ENCODE measurements around the gene RELN.

RELN gene

DNA sequence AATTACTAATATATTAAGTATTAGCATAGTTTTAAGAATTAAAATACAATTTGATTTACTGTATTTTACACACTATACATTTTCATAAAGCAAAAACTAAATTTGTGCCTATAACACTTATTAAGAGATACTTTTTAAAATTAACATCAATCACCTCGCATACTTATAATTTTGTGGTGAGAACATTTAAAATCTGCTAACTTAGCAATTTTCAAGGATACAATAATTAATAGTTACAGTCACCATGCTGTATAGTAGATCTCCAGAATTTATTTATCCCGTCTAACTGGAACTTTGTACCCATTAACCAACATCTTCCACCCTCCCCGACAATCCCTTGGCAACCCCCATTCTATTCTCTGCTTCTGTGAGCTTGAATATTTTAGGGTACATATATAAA is 47.5 kb downstream of the RELN start:
- Mint-ChIP-seq H3K9me3 (no peaks in the 10 kb centered on the region), H3K36me3 (ENCODE audit: low read depth) (no peaks in the 10 kb centered on the region), H3K27me3 (ENCODE audit: low read depth) (no peaks in the 10 kb centered on the region), H3K4me1 (ENCODE audit: low read depth) (no peaks in the 10 kb centered on the region), H3K4me3 (no peak overlapping the region), H3K27ac (no peak overlapping the region)

DNA sequence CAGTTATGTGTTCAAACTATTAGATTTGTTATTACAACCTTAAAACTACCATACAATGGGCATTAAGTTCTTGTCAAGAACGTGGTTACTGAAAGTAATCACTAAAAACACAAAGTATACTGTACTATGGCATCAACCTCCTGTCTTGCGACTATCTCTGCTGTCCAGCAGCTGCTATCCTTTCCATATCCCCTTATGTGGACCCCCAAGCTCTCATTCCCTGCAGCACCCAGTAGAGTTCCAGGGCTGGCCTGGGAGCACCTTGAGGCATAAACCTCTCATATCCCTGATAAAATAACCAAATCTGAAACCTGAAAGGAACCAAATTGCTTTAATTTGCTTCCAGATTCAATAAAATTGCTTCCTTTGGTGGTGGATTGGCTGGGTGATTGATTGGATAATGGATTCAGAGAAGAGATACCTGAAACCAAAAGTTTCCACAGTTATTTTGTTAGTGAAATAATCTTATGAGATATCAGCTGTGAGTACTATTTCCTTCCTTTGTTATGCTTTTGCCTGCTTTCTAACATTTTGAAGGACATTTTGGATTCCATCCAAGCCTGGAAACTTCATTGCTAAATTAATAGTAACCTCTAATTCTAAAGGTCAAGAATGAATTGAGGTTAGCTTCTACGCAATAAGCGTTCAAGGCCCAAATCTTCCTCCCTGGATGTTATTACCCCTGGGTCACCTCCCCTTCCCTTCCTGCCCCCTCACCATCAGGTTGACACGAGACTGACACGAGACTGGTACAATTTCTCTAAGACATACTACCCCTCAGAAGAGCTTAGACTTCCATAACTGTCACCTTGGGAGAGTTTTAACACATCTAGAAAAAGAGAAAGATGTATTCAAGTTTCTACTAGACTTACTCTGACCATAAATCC is 48.8 kb downstream of the RELN start:
- Mint-ChIP-seq H3K27me3 (ENCODE audit: low read depth) (no peaks in the 10 kb centered on the region), H3K36me3 (ENCODE audit: low read depth) (no peaks in the 10 kb centered on the region), H3K9me3 (no peaks in the 10 kb centered on the region), H3K4me3 (no peak overlapping the region), H3K4me1 (ENCODE audit: low read depth) (no peaks in the 10 kb centered on the region), H3K27ac (no peak overlapping the region)

DNA sequence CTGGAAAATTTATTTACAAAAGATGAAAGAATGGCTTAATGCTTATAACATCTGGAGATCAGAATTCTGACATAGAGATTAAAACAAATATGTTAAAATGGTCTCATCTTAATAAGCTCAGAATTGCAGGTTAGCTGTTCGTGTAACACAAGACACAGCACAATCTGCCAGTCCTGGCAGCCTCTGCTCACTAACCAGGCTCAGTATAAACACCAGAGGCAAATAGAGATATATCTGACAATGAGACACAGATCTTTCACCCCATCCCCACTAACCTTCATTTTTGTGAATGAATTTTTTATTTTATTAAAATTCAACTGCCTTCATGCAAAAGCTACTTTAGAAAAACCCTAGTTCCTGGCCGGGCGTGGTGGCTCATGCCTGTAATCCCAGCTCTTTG is 51.8 kb downstream of the RELN start:
- H3K4me3 Mint-ChIP-seq, result no peak overlapping the region
- H3K27ac Mint-ChIP-seq, result no peak overlapping the region
- H3K4me1 Mint-ChIP-seq (ENCODE audit: low read depth), result no peaks in the 10 kb centered on the region
- H3K27me3 Mint-ChIP-seq (ENCODE audit: low read depth), result no peaks in the 10 kb centered on the region
- no peaks in the 10 kb centered on the region for H3K36me3 Mint-ChIP-seq (ENCODE audit: low read depth)
- H3K9me3 Mint-ChIP-seq, result no peaks in the 10 kb centered on the region

DNA sequence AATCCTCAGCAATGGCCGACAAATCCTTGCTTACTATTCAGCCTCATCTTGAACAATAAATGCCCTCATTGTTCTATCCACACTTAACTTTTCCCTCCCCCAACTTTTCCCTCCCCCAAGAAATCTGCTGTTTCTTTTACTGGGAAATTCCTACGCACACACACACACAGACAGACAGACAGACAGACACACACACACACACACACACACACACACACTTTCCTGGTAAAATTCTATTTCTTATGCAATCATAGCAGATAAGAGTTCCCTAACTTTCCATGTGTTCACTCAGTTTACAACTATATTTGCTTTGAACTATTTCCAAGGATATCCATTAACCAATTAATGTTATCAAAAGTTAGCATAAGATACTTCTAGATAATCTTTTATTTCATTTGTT is 52.9 kb downstream of the RELN start:
- Mint-ChIP-seq H3K27ac (no peak overlapping the region), H3K27me3 (ENCODE audit: low read depth) (no peaks in the 10 kb centered on the region), H3K36me3 (ENCODE audit: low read depth) (no peaks in the 10 kb centered on the region), H3K9me3 (no peaks in the 10 kb centered on the region), H3K4me3 (no peak overlapping the region), H3K4me1 (ENCODE audit: low read depth) (no peaks in the 10 kb centered on the region)

DNA sequence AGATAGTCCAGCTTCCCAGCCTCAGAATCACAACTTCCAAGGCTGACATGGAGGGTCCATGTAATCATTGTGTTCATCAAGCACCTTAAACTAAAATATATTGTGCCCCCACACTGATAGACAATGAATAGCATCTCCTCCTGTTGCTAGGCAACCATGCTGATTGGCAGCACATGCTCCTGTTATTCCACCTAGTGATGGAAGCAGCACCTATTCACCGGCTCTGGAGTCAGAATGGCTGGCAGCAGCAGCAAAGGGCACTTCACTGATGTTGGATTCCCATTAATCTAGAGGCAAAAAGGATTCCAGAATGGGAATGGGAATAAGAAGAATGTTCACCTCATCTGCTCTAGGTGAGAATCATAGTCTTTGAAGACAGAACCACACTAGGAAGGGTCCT is 55.0 kb downstream of the RELN start:
- H3K27ac Mint-ChIP-seq, result no peak overlapping the region
- H3K36me3 Mint-ChIP-seq (ENCODE audit: low read depth), result no peaks in the 10 kb centered on the region

DNA sequence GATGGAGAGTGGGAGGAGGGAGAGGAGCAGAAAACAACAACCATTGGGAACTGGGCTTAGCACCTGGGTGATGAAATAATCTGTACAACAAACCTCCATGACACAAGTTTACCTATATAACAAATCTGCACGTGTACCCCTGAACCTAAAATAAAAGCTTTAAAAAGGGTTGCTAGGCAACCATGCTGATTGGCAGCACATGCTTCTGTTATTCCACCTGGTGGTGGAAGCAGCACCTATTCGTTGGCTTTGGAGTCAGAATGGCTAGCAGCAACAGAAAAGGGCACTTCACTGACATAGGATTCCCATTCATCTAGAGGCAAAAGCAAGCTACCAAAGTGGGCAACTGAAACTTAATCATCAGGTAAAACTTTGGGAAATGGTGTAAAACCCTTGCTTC is 57.1 kb downstream of the RELN start:
- Mint-ChIP-seq H3K4me1 (ENCODE audit: low read depth) (no peaks in the 10 kb centered on the region), H3K36me3 (ENCODE audit: low read depth) (no peaks in the 10 kb centered on the region), H3K9me3 (no peaks in the 10 kb centered on the region), H3K27ac (no peak overlapping the region), H3K4me3 (no peak overlapping the region), H3K27me3 (ENCODE audit: low read depth) (no peaks in the 10 kb centered on the region)

More for the DNA sequence above, 55.0 kb downstream of the RELN start:
- no peaks in the 10 kb centered on the region for H3K4me1 Mint-ChIP-seq (ENCODE audit: low read depth)
- H3K9me3 Mint-ChIP-seq, result no peaks in the 10 kb centered on the region
- H3K4me3 Mint-ChIP-seq, result no peak overlapping the region
- H3K27me3 Mint-ChIP-seq (ENCODE audit: low read depth), result no peaks in the 10 kb centered on the region

DNA sequence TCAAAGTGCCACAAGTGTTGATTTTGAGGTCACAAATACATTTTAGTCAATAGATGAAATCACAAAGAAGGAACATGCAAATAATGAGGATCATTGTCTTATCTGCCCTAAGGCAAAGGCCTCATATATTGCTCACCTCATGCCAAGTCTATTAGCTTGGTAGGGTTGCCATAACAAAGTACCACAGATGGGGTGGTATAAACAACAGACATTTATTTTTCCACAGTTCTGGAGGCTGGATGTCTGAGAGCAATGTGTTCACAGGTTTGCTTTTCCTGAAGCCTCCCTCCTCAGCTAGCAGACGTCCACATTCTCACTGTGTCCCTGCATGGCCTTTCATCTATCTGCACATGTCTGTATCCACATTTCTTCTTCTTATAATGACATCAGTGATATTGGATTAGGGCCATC is 59.6 kb downstream of the RELN start:
- Mint-ChIP-seq H3K27me3 (ENCODE audit: low read depth) (no peaks in the 10 kb centered on the region), H3K36me3 (ENCODE audit: low read depth) (no peaks in the 10 kb centered on the region), H3K4me3 (no peak overlapping the region)

DNA sequence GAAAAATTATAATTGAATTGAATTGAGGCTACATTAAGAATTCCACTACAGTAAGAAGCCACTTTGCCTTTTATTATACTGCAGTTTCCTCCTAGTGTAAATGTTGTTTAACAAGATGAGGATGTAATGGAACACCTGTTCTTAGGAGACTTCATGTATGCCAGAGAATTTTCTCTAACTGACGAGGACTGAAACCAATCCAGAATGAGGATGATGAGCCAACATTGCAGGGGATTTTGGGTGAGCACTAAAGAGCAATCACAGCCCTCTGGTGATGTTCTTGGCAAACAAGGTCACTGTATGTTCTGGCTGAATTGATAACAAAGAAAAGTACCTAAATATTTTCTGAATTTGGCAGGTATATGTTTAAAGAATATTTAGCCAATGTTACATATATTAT is 60.9 kb downstream of the RELN start:
- Mint-ChIP-seq H3K27ac (no peak overlapping the region), H3K4me1 (ENCODE audit: low read depth) (no peaks in the 10 kb centered on the region), H3K36me3 (ENCODE audit: low read depth) (no peaks in the 10 kb centered on the region), H3K4me3 (no peak overlapping the region), H3K27me3 (ENCODE audit: low read depth) (no peaks in the 10 kb centered on the region), H3K9me3 (no peaks in the 10 kb centered on the region)

More for the DNA sequence above, 59.6 kb downstream of the RELN start:
- Mint-ChIP-seq H3K4me1 (ENCODE audit: low read depth) (no peaks in the 10 kb centered on the region), H3K27ac (no peak overlapping the region), H3K9me3 (no peaks in the 10 kb centered on the region)

DNA sequence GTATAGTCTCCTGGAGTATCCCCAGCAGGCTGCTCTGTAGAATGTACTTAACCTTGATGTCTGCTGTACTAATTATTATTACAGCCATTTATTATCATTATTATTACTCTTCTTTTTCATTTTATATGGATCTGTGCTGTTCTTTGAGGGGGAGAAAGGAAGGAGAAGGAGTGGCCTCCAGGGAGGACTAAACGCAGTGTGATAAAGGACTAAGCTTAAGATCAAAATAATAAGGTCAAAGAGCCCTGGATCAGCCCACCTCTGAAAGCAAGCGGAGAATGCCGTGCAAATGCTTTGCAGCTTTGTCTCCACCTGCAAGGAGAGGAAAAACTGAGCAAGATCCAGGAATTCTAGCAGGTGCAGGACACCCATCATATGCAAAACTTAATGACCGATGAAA is 65.3 kb downstream of the RELN start:
- H3K4me1 Mint-ChIP-seq (ENCODE audit: low read depth), result no peaks in the 10 kb centered on the region
- no peak overlapping the region for H3K27ac Mint-ChIP-seq
- H3K27me3 Mint-ChIP-seq (ENCODE audit: low read depth), result no peaks in the 10 kb centered on the region
- H3K36me3 Mint-ChIP-seq (ENCODE audit: low read depth), result no peaks in the 10 kb centered on the region
- no peaks in the 10 kb centered on the region for H3K9me3 Mint-ChIP-seq
- no peak overlapping the region for H3K4me3 Mint-ChIP-seq

DNA sequence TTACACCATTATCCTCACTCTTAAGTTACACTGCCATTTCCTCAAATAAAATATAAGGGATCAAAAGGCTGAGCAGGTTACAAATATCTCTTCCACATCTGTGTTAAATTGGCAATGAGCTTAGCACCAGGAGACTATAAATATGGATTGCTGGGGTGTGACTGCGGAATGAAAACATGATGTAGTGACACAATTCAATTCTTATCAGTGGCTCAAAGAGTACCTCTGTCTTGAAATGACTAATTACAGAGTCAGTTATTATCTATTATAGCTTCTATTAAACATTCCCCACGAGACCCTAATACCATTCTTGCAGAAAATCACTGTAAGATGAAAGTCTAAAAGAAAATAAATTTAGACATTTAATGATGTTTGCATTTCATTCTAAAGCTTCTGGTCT is 67.1 kb downstream of the RELN start:
- H3K4me1 Mint-ChIP-seq (ENCODE audit: low read depth), result no peaks in the 10 kb centered on the region
- H3K4me3 Mint-ChIP-seq, result no peak overlapping the region
- no peak overlapping the region for H3K27ac Mint-ChIP-seq
- H3K36me3 Mint-ChIP-seq (ENCODE audit: low read depth), result no peaks in the 10 kb centered on the region
- no peaks in the 10 kb centered on the region for H3K27me3 Mint-ChIP-seq (ENCODE audit: low read depth)
- H3K9me3 Mint-ChIP-seq, result no peaks in the 10 kb centered on the region

DNA sequence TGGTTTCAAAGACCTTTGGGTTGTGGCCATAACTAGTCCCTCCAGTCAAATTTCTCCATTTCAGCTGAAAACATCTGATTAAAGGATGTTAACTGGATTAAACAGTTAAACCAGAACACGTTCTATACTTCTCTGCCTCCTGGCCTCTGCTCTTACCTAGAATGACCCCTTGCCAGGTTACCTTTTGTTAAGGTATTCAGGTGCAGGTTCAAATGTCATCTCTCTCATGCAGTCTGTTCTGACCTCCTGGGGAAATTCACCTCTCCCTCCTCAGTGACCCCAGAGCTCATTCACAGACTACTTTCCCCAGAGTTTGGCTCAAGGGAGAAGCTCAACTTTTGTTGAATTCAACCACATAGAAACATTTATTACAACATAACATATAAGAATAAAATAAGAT is 67.8 kb downstream of the RELN start:
- Mint-ChIP-seq H3K27me3 (ENCODE audit: low read depth) (no peaks in the 10 kb centered on the region), H3K4me1 (ENCODE audit: low read depth) (no peaks in the 10 kb centered on the region), H3K4me3 (no peak overlapping the region), H3K27ac (no peak overlapping the region), H3K36me3 (ENCODE audit: low read depth) (no peaks in the 10 kb centered on the region), H3K9me3 (no peaks in the 10 kb centered on the region)

DNA sequence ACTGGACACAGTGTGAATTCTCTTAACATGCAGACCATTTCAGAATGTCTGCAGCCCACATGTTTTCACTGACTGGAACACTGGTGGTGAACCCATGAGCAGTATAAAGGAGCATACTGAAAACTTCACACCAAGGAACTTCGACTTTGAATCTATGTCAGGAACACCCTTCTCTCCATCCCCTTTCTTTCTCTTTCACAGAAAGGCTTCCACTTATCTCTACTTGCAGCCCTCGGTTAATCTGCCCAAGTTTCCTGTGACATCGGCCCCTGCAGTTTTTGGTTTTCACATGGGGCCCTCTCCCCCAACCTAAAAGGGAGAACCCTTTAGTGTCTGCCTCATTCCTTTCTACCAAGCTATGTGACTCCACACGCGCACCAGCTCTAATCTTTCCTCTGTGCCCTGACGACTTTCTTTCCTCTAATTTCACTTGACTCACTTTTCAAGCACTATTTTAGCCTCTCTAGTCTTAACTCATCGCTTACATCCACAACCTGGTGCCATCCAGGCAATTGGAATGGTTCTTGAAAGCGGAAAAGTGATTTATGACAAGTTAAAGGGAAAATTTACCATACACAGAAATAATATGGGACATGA is 70.1 kb downstream of the RELN start:
- Mint-ChIP-seq H3K27me3 (ENCODE audit: low read depth) (peaks cover 3% of the 10 kb centered on the region), H3K27ac (no peak overlapping the region), H3K36me3 (ENCODE audit: low read depth) (no peaks in the 10 kb centered on the region), H3K4me3 (no peak overlapping the region), H3K9me3 (no peaks in the 10 kb centered on the region), H3K4me1 (ENCODE audit: low read depth) (no peaks in the 10 kb centered on the region)

DNA sequence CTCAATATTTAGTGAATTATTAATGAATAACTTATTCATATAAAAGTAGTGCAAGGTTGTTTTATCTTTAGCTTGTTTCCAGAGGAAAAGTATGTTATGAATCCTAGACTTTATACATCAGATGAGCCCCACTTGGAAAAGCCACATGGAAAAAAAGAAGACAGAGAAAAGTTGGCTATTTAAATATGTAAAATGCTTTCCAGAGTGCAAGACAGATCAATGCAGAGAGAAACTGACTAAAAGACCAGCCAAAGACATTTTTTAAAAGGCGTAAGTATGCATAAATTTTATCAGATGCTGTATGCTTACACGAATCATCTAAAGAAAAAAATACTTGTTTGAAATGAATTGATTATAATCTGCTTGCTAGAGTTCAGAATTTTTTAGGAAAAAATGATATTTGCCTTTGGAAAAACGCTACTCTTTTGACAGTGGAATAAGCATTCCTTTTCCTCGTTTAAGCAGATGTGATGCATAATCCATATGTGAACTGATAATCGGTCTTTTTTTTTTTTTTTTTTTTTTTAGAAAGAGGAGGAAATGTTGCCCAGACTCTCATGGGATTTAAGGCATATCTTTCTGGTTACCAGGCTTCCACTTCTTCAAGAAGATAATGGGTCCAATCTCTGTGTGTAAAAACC is 70.7 kb downstream of the RELN start:
- Mint-ChIP-seq H3K27ac (no peak overlapping the region), H3K4me3 (no peak overlapping the region), H3K36me3 (ENCODE audit: low read depth) (no peaks in the 10 kb centered on the region), H3K9me3 (no peaks in the 10 kb centered on the region), H3K27me3 (ENCODE audit: low read depth) (peaks cover 3% of the 10 kb centered on the region), H3K4me1 (ENCODE audit: low read depth) (no peaks in the 10 kb centered on the region)

DNA sequence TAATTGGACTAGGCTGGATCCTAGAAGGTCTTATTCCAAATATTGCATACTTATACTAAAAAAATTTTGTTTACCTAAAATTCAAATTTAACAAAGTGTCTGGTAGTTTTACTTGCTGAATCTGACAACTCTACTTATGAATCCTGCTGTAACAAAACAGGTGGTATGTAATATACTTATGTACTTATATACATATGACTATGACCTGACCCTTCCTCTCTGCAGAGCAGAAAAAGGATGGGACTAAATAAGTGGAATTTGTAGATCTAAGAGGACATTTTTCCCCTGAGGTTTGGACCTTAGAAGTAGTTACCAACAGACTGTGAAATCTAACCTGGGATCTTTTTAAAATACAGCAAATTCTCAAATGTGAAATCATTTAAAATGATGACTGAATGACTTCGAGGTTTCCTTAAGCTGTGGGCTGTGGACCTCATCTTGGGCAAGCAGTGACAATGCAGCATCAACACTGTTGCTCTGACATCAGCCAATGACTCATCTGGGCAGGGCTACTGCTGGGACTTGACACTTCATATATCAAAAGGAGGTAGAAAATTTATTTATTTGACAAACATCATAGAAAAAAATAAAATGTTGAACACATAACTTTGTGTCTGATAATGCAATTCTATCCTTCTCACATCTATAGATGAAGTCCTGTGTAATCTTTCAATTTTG is 73.6 kb downstream of the RELN start:
- H3K27ac Mint-ChIP-seq, result no peak overlapping the region
- H3K9me3 Mint-ChIP-seq, result no peaks in the 10 kb centered on the region

More for the DNA sequence above, 73.6 kb downstream of the RELN start:
- Mint-ChIP-seq H3K4me3 (no peak overlapping the region), H3K36me3 (ENCODE audit: low read depth) (no peaks in the 10 kb centered on the region), H3K4me1 (ENCODE audit: low read depth) (no peaks in the 10 kb centered on the region), H3K27me3 (ENCODE audit: low read depth) (peaks cover 3% of the 10 kb centered on the region)

All from T-helper 1 cell treated with Interleukin-12 subunit alpha and Interleukin-12 subunit beta and Interleukin-4 antibody, amounts not matched to agents 30 μg/mL and 1 μg/mL, for 36 hours (primary cell).